Measurements from ENCODE around the gene IL20.

DNA sequence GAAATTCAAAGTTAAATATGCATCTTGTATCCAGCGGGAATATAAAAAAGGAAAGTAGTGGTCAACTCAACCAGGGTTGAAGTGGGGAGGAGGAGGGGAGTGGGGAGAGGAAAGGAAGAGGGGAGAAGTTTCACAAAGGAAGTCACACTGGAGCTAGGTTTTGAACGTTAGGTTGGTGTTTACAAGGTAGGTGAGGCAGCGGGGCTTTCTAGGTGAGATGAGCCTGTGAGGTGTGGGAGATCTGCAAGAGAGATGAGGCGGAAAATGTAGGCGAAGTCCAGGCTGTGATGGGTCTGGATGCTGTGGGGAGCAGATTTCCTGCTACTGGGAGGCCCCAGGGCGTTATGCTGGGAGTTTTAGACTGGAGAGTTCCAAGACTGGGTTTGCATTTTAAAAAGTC is 36.1 kb upstream of the IL20 start:
- TF ChIP-seq, protein P1, sequence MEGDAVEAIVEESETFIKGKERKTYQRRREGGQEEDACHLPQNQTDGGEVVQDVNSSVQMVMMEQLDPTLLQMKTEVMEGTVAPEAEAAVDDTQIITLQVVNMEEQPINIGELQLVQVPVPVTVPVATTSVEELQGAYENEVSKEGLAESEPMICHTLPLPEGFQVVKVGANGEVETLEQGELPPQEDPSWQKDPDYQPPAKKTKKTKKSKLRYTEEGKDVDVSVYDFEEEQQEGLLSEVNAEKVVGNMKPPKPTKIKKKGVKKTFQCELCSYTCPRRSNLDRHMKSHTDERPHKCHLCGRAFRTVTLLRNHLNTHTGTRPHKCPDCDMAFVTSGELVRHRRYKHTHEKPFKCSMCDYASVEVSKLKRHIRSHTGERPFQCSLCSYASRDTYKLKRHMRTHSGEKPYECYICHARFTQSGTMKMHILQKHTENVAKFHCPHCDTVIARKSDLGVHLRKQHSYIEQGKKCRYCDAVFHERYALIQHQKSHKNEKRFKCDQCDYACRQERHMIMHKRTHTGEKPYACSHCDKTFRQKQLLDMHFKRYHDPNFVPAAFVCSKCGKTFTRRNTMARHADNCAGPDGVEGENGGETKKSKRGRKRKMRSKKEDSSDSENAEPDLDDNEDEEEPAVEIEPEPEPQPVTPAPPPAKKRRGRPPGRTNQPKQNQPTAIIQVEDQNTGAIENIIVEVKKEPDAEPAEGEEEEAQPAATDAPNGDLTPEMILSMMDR (IDR thresholded peaks at IDR 0.05): no peak
- no peak for TF ChIP-seq EZH2 (IDR thresholded peaks at IDR 0.05)
